HepG2 (cell line): ENCODE data around the gene OR52H1. TPM values are rescaled to one million over a fixed set of nuclear protein-coding genes. Genes with fewer than 3 reads are reported as not detected.

ENCODE experiments used
- ATAC-seq: fragments of 200-7000 bp; cut with Tn5 transposase; 3 replicates; pipeline ENCODE4 v1.9.1; 2020; ENCODE audit warnings: mild to moderate bottlenecking, moderate library complexity
- BruUV-seq: library from RNA; stranded (reverse); fragments of 400-500 nt; replicated peaks from 2 replicates; lab custom pipeline; 2021; lab: Mats Ljungman, UMichigan
- CTCF ChIA-PET: fragments of 300-600 bp; formaldehyde crosslinking; extraction: SDS; loops from one replicate; lab custom pipeline; 2021; ENCODE audit warnings: low total read pairs, inconsistent platforms, low intra/inter-chr PET ratio; lab: Yijun Ruan, JAX
- POLR2A ChIA-PET: fragments of 350-600 bp; sonication (Branson Sonifier 250); formaldehyde crosslinking; loops from one replicate; lab custom pipeline; 2020; ENCODE audit warnings: antibody characterized with exemption, inconsistent platforms; lab: Yijun Ruan, JAX
- DNase-seq: peaks from one replicate; pipeline ENCODE4 v3.0.0-alpha.2; 2015; ENCODE audit warnings: low spot score
- FAIRE-seq: peaks from 3 replicates; lab custom pipeline; 2011; peaks lifted over from hg19 to GRCh38; lab: Jason Lieb, UNC
- H2AFZ ChIP-seq: one replicate; pipeline ENCODE4 v1.6.1; 2011; ENCODE audit warnings: low read length, inconsistent platforms
- H3K27ac ChIP-seq: fragments of 300-600 bp; 3 replicates; pipeline ENCODE4 v1.8.0; 2011; ENCODE audit warnings: mixed run types, mild to moderate bottlenecking, mixed read lengths, low read length, inconsistent platforms; ENCODE audit not compliant: insufficient read depth; ENCODE audit errors: extremely low read length
- H3K27me3 ChIP-seq, 2 experiments: fragments of 200-600 bp in 1 of 2; 2 replicates in 1 of 2; 3 replicates in 1 of 2; pipeline versions ENCODE4 v1.6.0 to v1.8.0; 2011; ENCODE audit warnings: low read length in 2 of 2, mild to moderate bottlenecking in 2 of 2, moderate library complexity in 2 of 2, inconsistent platforms in 1 of 2; ENCODE audit not compliant: insufficient read depth in 2 of 2, control insufficient read depth in 1 of 2
- H3K36me3 ChIP-seq, 2 experiments: fragments of 200-600 bp in 1 of 2; replicated peaks in 1 of 2; 2 replicates in 1 of 2; 3 replicates in 1 of 2; pipeline versions ENCODE4 v1.5.1 to v1.8.0; 2011; ENCODE audit warnings: low read length in 2 of 2, inconsistent platforms in 1 of 2; ENCODE audit not compliant: insufficient read depth in 2 of 2, control insufficient read depth in 1 of 2
- H3K4me1 ChIP-seq: 2 replicates; pipeline ENCODE4 v1.5.1; 2012; ENCODE audit warnings: low read length, inconsistent platforms; ENCODE audit not compliant: insufficient read depth
- H3K4me2 ChIP-seq: 2 replicates; pipeline ENCODE4 v1.6.0; 2011; ENCODE audit warnings: low read depth, low read length, inconsistent platforms
- H3K4me3 ChIP-seq, 3 experiments: fragments of 200-600 bp in 1 of 3; sonication (generic), shearing (Covaris generic) in 1 of 3; replicated peaks in 1 of 3; 2 replicates each; pipeline ENCODE4 v1.5.1; 2011 to 2016; ENCODE audit warnings: low read length in 3 of 3, inconsistent platforms in 2 of 3, low read depth in 2 of 3, mild to moderate bottlenecking in 2 of 3, control low read depth in 1 of 3, mixed read lengths in 1 of 3; ENCODE audit not compliant: insufficient read depth in 1 of 3
- H3K79me2 ChIP-seq: one replicate; pipeline ENCODE4 v1.6.1; 2011; ENCODE audit warnings: low read length, inconsistent platforms; ENCODE audit not compliant: insufficient read depth
- H3K9ac ChIP-seq: 2 replicates; pipeline ENCODE4 v1.6.0; 2011; ENCODE audit warnings: mild to moderate bottlenecking, low read depth, low read length, inconsistent platforms; ENCODE audit not compliant: insufficient read depth
- H3K9me3 ChIP-seq: 2 replicates; pipeline ENCODE4 v1.5.1; 2012; ENCODE audit warnings: mild to moderate bottlenecking, low read length
- H4K20me1 ChIP-seq: 2 replicates; pipeline ENCODE4 v1.6.0; 2011; ENCODE audit warnings: inconsistent platforms, mild to moderate bottlenecking, low read length, moderate library complexity; ENCODE audit not compliant: insufficient read depth
- AFF4 ChIP-seq: sonication (generic); formaldehyde crosslinking; IDR thresholded peaks from 2 replicates; pipeline ENCODE4 v1.4.0; 2020; ENCODE audit warnings: missing genetic modification reagents
- HCFC1 ChIP-seq: fragments of 150-350 bp; IDR thresholded peaks from 2 replicates; pipeline ENCODE4 v1.6.1; 2014; ENCODE audit warnings: low read depth, low read length
- HIVEP1 ChIP-seq: sonication (generic); formaldehyde crosslinking; IDR thresholded peaks from 2 replicates; pipeline ENCODE4 v1.4.0; 2020; ENCODE audit warnings: mild to moderate bottlenecking, missing genetic modification reagents
- HNF1B ChIP-seq: sonication (generic); formaldehyde crosslinking; IDR thresholded peaks from 2 replicates; pipeline ENCODE4 v1.5.1; 2020; ENCODE audit warnings: mild to moderate bottlenecking, moderate library complexity, missing genetic modification reagents
- MEIS1 ChIP-seq: sonication (generic); formaldehyde crosslinking; IDR thresholded peaks from 2 replicates; pipeline ENCODE4 v1.9.0; 2021; ENCODE audit warnings: mild to moderate bottlenecking, missing genetic modification reagents, moderate library complexity, borderline replicate concordance
- MYC ChIP-seq: sonication (generic); formaldehyde crosslinking; IDR thresholded peaks from 2 replicates; pipeline ENCODE4 v1.9.0; 2021; ENCODE audit warnings: missing genetic modification reagents, borderline replicate concordance
- PATZ1 ChIP-seq: sonication (generic); formaldehyde crosslinking; IDR thresholded peaks from 2 replicates; pipeline ENCODE4 v1.4.0; 2020; ENCODE audit warnings: missing genetic modification reagents
- PAWR ChIP-seq: sonication (generic); formaldehyde crosslinking; IDR thresholded peaks from 2 replicates; pipeline ENCODE4 v1.4.0; 2020; ENCODE audit warnings: missing genetic modification reagents, mild to moderate bottlenecking, borderline replicate concordance
- SAFB2 ChIP-seq: sonication (generic); formaldehyde crosslinking; IDR thresholded peaks from 2 replicates; pipeline ENCODE4 v1.5.1; 2020; ENCODE audit warnings: missing genetic modification reagents, low read depth, mild to moderate bottlenecking, borderline replicate concordance
- ZNF354B ChIP-seq: sonication (generic); formaldehyde crosslinking; IDR thresholded peaks from 2 replicates; pipeline ENCODE4 v1.8.0; 2022; ENCODE audit warnings: mild to moderate bottlenecking, missing genetic modification reagents
- ZNF362 ChIP-seq: sonication (generic); formaldehyde crosslinking; IDR thresholded peaks from 2 replicates; pipeline ENCODE4 v1.4.0; 2020; ENCODE audit warnings: missing genetic modification reagents, mild to moderate bottlenecking, borderline replicate concordance
- ZNF510 ChIP-seq: sonication (generic); formaldehyde crosslinking; IDR thresholded peaks from 2 replicates; pipeline ENCODE4 v1.4.0; 2020; ENCODE audit warnings: low read depth, mild to moderate bottlenecking, missing genetic modification reagents
- ZNF570 ChIP-seq: sonication (generic); formaldehyde crosslinking; IDR thresholded peaks from 2 replicates; pipeline ENCODE4 v1.4.0; 2020; ENCODE audit warnings: mild to moderate bottlenecking, missing genetic modification reagents, borderline replicate concordance
- ZNF766 ChIP-seq: sonication (generic); formaldehyde crosslinking; IDR thresholded peaks from 2 replicates; pipeline ENCODE4 v1.5.0; 2020; ENCODE audit warnings: missing genetic modification reagents, borderline replicate concordance
- WGBS: methylation state at CpG from one replicate; pipeline ENCODE4 v1.1.6; 2017; ENCODE audit warnings: low lambda C conversion rate; 5-methylcytosine and 5-hydroxymethylcytosine counted together
- in situ Hi-C: cut with HindIII; loops from 2 replicates; pipeline ENCODE4 v1.10.0; 2017; ENCODE audit warnings: low pct_unique_long_range_greater_than_20kb; ENCODE audit not compliant: extremely low pct_ligation_motif_present
- intact Hi-C: fragments of 100-400 bp; cut with micrococcal nuclease; formaldehyde crosslinking; loops from one replicate; pipeline ENCODE4 v1.10.0; 2022; ENCODE audit not compliant: unreplicated experiment
- polyA plus RNA-seq, 8 experiments: library from polyadenylated mRNA; depleted of rRNA in 3 of 8; stranded (reverse) in 7 of 8; unstranded in 1 of 8; fragments of >200 nt; fragmentation: Illumina TruSeq in 4 of 8; extraction: Trizol in 4 of 8; gene quantifications; 2 replicates each; pipeline versions ENCODE4 v1.2.1 to v1.2.3, GENCODE V29; 2011 to 2016; ENCODE audit warnings: low read depth in 4 of 8, missing spikeins in 1 of 8, mixed read lengths in 1 of 8; ENCODE audit not compliant: insufficient read depth in 1 of 8
- total RNA-seq, 5 experiments: library from RNA; depleted of rRNA; stranded (reverse); fragments of >200 nt; fragmentation: Illumina TruSeq; extraction: Trizol; gene quantifications; 2 replicates each; pipeline ENCODE4 v1.2.3, GENCODE V29; 2016; ENCODE audit warnings: low read depth in 1 of 5

OR52H1 gene
- total and polyA plus RNA-seq, 2 of the 13 experiments (the other 11 are each of a cell fraction or from before 2014, with no cell fraction given), result not detected

GRCh38 chr11:5541427-5541826 is 6.9 kb downstream of the OR52H1 start:
- BruUV-seq, result no TSS peak
- TF ChIP-seq HCFC1, result no peak
- TF ChIP-seq SAFB2 (CRISPR knock-in tag), result no peak
- no peak for TF ChIP-seq MYC
- TF ChIP-seq MEIS1, result no peak
- TF ChIP-seq HIVEP1, result no peak
- no peak for TF ChIP-seq HNF1B (CRISPR knock-in tag)
- no peak for TF ChIP-seq ZNF570
- no peak for TF ChIP-seq PAWR (CRISPR knock-in tag)
- TF ChIP-seq PATZ1 (CRISPR knock-in tag), result no peak
- TF ChIP-seq ZNF510 (CRISPR knock-in tag), result no peak
- TF ChIP-seq ZNF362 (CRISPR knock-in tag), result no peak
- TF ChIP-seq ZNF354B (CRISPR knock-in tag), result no peak
- TF ChIP-seq ZNF766, result no peak
- no peak for TF ChIP-seq AFF4
- H3K4me3 ChIP-seq, result no peak overlapping the region
- ChIA-PET CTCF (no interaction called here), POLR2A (no interaction called here)
- 0% methylated on average over 1 of the region's 1 CpG for WGBS
- H3K36me3 ChIP-seq, result no peaks in the 10 kb centered on the region
- intact Hi-C loops (no loop called here), in situ Hi-C loops (no loop called here)
- no peak overlapping the region for H3K9ac ChIP-seq
- H3K27ac ChIP-seq, result no peak overlapping the region
- H4K20me1 ChIP-seq, result no peaks in the 10 kb centered on the region
- no peaks in the 10 kb centered on the region; a peak in 1 of 5 replicates for H3K27me3 ChIP-seq
- DNase-seq (no peak), ATAC-seq (no peak), FAIRE-seq (no peak)
- no peaks in the 10 kb centered on the region for H3K4me1 ChIP-seq
- H3K4me2 ChIP-seq, result no peak overlapping the region
- H2AFZ ChIP-seq, result no peak overlapping the region
- no peaks in the 10 kb centered on the region for H3K79me2 ChIP-seq
- H3K9me3 ChIP-seq, result no peaks in the 10 kb centered on the region
